Esophagus squamous epithelium (tissue), 5 donors: ENCODE results near the gene CCM2L. TPM values are rescaled to one million over a fixed set of nuclear protein-coding genes. Genes with fewer than 3 reads are reported as not detected.

Source experiments
- DNase-seq: peaks from one replicate; lab custom pipeline; 2025; lab: John Stamatoyannopoulos, UW
- H3K27ac ChIP-seq, 4 donors: fragments of 200-600 bp; sonication (generic); one replicate each; pipeline ENCODE4 v1.5.1; 2016 to 2019; ENCODE audit warnings: mild to moderate bottlenecking in 1 of 4
- H3K27me3 ChIP-seq, 4 donors: fragments of 200-600 bp; sonication (generic); 1 replicate in 3 of 4; 2 replicates in 1 of 4; pipeline versions ENCODE4 v1.5.1 to v1.6.0; 2017 to 2021; ENCODE audit warnings: antibody characterized with exemption in 1 of 4
- H3K36me3 ChIP-seq, 3 donors: fragments of 200-600 bp; sonication (generic); one replicate each; pipeline ENCODE4 v1.5.1; 2016 to 2019
- H3K4me1 ChIP-seq, 3 donors: fragments of 200-600 bp; sonication (generic); one replicate each; pipeline ENCODE4 v1.5.1; 2017 to 2019
- H3K4me3 ChIP-seq, 4 donors: fragments of 200-600 bp; sonication (generic); 1 replicate in 3 of 4; 2 replicates in 1 of 4; pipeline ENCODE4 v1.5.1; 2016 to 2019; ENCODE audit warnings: mild to moderate bottlenecking in 2 of 4, moderate library complexity in 1 of 4
- H3K9me3 ChIP-seq, 3 donors: fragments of 200-600 bp; sonication (generic); one replicate each; pipeline ENCODE4 v1.5.1; 2016 to 2019
- POLR2A ChIP-seq, 4 donors: fragments of 450-650 bp; IDR thresholded peaks; one replicate each; pipeline ENCODE4 v1.6.1; 2017; ENCODE audit warnings: antibody characterized with exemption in 4 of 4, mild to moderate bottlenecking in 4 of 4, moderate library complexity in 3 of 4
- WGBS, 2 donors: methylation state at CpG; one replicate each; pipeline ENCODE4 v1.1.5; 2018; 5-methylcytosine and 5-hydroxymethylcytosine counted together
- intact Hi-C: fragments of 100-400 bp; cut with DNase I; formaldehyde crosslinking; loops from one replicate; pipeline ENCODE4 v1.15.0; 2022
- total RNA-seq, 4 donors: library from RNA; depleted of rRNA; stranded (reverse); fragments of >200 nt; gene quantifications; one replicate each; pipeline ENCODE4 v1.1.0, GENCODE V29; 2016
- TF ChIP-seq, protein P1 (sequence below), 6 experiments: fragments of 450-650 bp in 4 of 6; fragments of 200-600 bp in 2 of 6; sonication (generic) in 2 of 6; IDR thresholded peaks; one replicate each; pipeline ENCODE4 v1.5.1; 2016 to 2019; ENCODE audit warnings: antibody characterized with exemption in 6 of 6, mild to moderate bottlenecking in 4 of 6, moderate library complexity in 4 of 6
- donor health status: DM: yes; HTN: yes; CAD: no.

CCM2L gene
- total RNA-seq, 4 donors from 2014 or later, result 0.80 to 4.8 (median 3.1) TPM

- TF ChIP-seq, protein P1, sequence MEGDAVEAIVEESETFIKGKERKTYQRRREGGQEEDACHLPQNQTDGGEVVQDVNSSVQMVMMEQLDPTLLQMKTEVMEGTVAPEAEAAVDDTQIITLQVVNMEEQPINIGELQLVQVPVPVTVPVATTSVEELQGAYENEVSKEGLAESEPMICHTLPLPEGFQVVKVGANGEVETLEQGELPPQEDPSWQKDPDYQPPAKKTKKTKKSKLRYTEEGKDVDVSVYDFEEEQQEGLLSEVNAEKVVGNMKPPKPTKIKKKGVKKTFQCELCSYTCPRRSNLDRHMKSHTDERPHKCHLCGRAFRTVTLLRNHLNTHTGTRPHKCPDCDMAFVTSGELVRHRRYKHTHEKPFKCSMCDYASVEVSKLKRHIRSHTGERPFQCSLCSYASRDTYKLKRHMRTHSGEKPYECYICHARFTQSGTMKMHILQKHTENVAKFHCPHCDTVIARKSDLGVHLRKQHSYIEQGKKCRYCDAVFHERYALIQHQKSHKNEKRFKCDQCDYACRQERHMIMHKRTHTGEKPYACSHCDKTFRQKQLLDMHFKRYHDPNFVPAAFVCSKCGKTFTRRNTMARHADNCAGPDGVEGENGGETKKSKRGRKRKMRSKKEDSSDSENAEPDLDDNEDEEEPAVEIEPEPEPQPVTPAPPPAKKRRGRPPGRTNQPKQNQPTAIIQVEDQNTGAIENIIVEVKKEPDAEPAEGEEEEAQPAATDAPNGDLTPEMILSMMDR (IDR thresholded peaks at IDR 0.05), result no peak
- no peak for TF ChIP-seq POLR2A (IDR thresholded peaks at IDR 0.05)
- H3K36me3 ChIP-seq, result no peaks in the 10 kb centered on the region
- H3K27me3 ChIP-seq, result peaks cover 0 to 57% (median 0%) of the 10 kb centered on the region in 4 donors
- H3K4me1 ChIP-seq, result peaks cover 0 to 12% (median 0%) of the 10 kb centered on the region in 3 donors
- no peak overlapping the region for H3K4me3 ChIP-seq
- DNase-seq, result no peak
- no peaks in the 10 kb centered on the region for H3K9me3 ChIP-seq
- intact Hi-C loops, result no loop called here
- H3K27ac ChIP-seq, result no peak overlapping the region
Measured at GRCh38 chr20:32069711-32070110, 59.5 kb downstream of the CCM2L start.

GRCh38 chr20:32070282-32070681, 60.0 kb downstream of the CCM2L start:
- Histone ChIP-seq H3K4me3 (no peak overlapping the region), H3K4me1 (peaks cover 0 to 17% (median 0%) of the 10 kb centered on the region in 3 donors), H3K9me3 (no peaks in the 10 kb centered on the region), H3K27me3 (peaks cover 0 to 55% (median 0%) of the 10 kb centered on the region in 4 donors), H3K36me3 (no peaks in the 10 kb centered on the region), H3K27ac (no peak overlapping the region)
- no peak for DNase-seq
- intact Hi-C loops, result no loop called here
- 80 to 100% methylated on average over 1 of the region's 1 CpG for WGBS, 2 donors
- TF ChIP-seq POLR2A (IDR thresholded peaks at IDR 0.05), result no peak
- TF ChIP-seq, protein P1 (IDR thresholded peaks at IDR 0.05), result no peak

DNA sequence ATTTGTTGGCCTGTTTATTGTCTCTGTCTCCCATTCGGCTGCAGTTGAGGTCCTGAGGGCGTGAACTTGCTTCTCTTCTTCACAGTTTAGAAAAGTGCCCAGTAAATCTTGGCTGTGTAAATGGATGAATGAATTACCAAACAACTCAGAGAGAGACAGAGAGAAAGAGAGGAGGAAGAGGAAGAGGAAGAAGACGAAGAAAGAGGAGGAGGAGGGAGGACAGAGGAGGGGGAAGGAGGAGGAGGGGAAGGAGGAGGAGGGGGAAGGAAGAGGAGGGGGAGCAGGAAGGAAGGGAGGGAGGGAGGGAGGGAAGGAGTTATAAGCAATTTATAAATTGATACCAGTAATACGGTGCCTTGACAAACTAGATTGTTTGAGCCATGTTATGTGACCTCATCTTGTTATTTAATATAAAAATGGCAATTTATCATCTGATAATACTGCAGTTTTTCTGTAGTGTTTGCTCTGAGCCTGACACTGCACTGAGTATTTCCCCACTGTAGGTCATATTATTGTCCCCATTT, 60.5 kb downstream of the CCM2L start:
- intact Hi-C loops, result no loop called here
- no peaks in the 10 kb centered on the region for H3K9me3 ChIP-seq
- H3K4me3 ChIP-seq, result no peak overlapping the region
- DNase-seq, result no peak
- H3K27me3 ChIP-seq, result peaks cover 0 to 55% (median 0%) of the 10 kb centered on the region in 4 donors
- 39 to 61% methylated on average over 2 to 4 of the region's 4 CpGs for WGBS, 2 donors
- H3K4me1 ChIP-seq, result peaks cover 0 to 17% (median 0%) of the 10 kb centered on the region in 3 donors
- H3K36me3 ChIP-seq, result no peaks in the 10 kb centered on the region
- H3K27ac ChIP-seq, result no peak overlapping the region
- TF ChIP-seq, protein P1 (IDR thresholded peaks at IDR 0.05), result no peak
- TF ChIP-seq POLR2A (IDR thresholded peaks at IDR 0.05), result no peak

- WGBS, 2 donors, result 82 to 84% methylated on average over 11 to 13 of the region's 17 CpGs
- Histone ChIP-seq H3K9me3 (no peaks in the 10 kb centered on the region), H3K27ac (no peak overlapping the region), H3K36me3 (no peaks in the 10 kb centered on the region), H3K4me3 (no peak overlapping the region), H3K27me3 (peaks cover 0 to 63% (median 0%) of the 10 kb centered on the region in 4 donors), H3K4me1 (peaks cover 0 to 17% (median 0%) of the 10 kb centered on the region in 3 donors)
- no peak for DNase-seq
- intact Hi-C loops, result no loop called here
- no peak for TF ChIP-seq POLR2A (IDR thresholded peaks at IDR 0.05)
- TF ChIP-seq, protein P1 (IDR thresholded peaks at IDR 0.05), result no peak
Measured at GRCh38 chr20:32071395-32072167, 61.3 kb downstream of the CCM2L start.

DNA sequence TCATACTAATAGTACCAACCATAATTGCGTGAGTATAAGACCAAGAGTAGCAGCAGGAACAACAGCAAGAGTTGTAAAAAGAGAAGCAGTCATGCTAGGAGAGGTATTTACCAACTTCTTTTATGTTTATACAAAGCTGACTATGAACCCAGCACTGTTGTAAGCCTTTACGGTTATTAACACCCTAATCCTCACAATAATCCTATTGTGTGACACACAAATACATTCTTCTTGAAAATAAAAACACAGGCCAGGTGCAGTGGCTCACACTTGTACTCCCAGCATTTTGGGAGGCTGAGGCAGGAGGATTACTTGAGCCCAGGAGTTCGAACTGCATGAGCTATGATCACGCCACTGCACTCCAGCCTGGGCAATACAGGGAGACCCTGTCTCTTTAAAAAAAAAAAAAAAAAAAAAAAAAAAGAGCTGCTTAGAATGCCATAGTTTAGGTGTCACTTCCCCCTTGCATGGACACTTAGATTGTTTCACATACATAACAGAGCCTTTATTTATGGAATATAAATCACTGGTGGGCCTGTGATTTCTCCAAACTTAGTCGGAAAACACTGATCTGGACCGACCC, 62.0 kb downstream of the CCM2L start:
- Histone ChIP-seq H3K27ac (no peak overlapping the region), H3K36me3 (no peaks in the 10 kb centered on the region), H3K4me1 (peaks cover 0 to 17% (median 0%) of the 10 kb centered on the region in 3 donors), H3K4me3 (no peak overlapping the region), H3K27me3 (peaks cover 0 to 67% (median 0%) of the 10 kb centered on the region in 4 donors), H3K9me3 (no peaks in the 10 kb centered on the region)
- intact Hi-C loops, result no loop called here
- 70 to 74% methylated on average over 6 of the region's 6 CpGs for WGBS, 2 donors
- TF ChIP-seq, protein P1 (IDR thresholded peaks at IDR 0.05), result no peak
- no peak for TF ChIP-seq POLR2A (IDR thresholded peaks at IDR 0.05)
- no peak for DNase-seq
